Testis (tissue), 2 donors: ENCODE measurements around the gene CHRM1.

Source experiments
- CTCF ChIP-seq, 3 experiments: fragments of 450-650 bp in 2 of 3; fragments of 200-600 bp in 1 of 3; sonication (generic) in 1 of 3; IDR thresholded peaks; one replicate each; pipeline ENCODE4 v1.5.1; 2016 to 2019; ENCODE audit warnings: antibody characterized with exemption in 3 of 3, mild to moderate bottlenecking in 2 of 3, moderate library complexity in 1 of 3
- POLR2A ChIP-seq: fragments of 450-650 bp; IDR thresholded peaks from one replicate; pipeline ENCODE4 v1.6.1; 2017; ENCODE audit warnings: antibody characterized with exemption, mild to moderate bottlenecking, moderate library complexity

GRCh38 chr11:62914416-62914815 lies 6.7 kb downstream of the CHRM1 start:
- TF ChIP-seq CTCF (IDR thresholded peaks at IDR 0.05) (no peak), POLR2A (no peak)
